AG09319 (cell line): ENCODE data around the gene RPRD1B.

Experiments used
- DNase-seq: peaks from one replicate; pipeline ENCODE4 v3.0.0-alpha.2; 2010; ENCODE audit warnings: low read depth; ENCODE audit errors: extremely low read depth
- CTCF ChIP-seq: IDR thresholded peaks from 2 replicates; pipeline ENCODE4 v1.5.1; 2011; ENCODE audit warnings: low read depth, mild to moderate bottlenecking, inconsistent platforms, low read length, moderate library complexity

RPRD1B gene

DNA sequence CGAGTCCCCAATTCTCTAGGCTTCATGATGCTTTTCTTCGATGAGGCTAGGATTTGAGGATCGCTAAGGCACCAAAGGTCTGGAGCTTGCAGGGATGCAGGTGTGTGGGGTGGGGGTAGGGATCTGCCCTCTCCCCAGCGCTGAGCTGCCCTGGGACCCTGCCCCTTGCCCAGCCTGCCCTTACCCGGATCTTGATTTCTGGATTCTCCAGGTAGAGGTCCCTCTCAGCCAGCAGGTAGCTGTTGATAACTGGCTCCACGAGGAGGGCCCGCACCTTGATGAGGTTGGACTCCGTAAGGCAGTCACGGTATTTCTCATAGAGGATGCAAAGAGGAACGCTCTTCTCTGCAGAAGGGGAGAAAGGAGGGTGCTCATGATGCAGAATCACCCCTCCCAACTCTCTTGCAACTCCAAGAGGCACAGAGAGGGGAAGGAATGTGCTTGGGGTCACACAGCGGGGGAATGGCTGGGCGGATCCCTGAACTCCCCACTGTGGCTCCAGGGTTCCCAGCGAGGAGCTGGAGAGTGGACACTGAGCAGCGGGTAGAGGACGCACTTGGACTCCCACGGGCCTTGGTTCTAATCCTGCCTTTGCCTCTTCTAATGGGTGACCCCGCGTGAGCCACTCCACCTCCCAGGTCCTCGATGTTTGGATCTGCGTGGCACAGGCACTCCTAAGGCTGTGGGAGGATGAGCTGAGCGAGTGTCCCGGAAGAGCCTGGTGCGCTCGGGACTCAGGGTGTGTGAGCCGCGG is 98.8 kb downstream of the RPRD1B start:
- DNase-seq, result no peak

DNA sequence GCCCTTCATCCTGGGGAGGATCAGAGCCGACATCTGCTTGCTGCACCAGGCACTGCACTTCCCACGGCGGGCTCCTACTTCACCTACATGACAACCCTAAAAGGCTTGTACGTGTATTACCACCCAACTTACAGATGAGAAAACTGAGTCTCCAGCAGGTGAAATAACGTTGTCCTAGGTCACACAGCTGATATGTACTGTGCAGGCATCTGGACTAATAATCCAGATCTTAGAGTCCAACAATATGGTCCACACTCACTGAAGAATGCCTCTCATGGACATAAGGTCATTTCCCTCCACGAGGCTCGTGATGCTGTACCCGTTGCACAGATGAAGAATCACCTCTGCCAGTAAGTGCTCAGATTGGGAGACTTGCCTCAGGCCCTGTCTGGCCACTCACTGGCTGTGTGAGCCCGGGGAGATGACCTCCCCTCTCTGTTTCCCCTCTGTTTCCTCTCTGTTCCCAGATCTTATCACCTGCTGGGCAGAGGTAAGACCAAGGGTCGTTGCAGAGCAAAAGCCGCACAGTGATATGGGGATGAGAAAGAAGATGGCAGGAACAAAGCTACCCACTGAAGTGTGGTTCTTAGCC is 99.5 kb downstream of the RPRD1B start:
- no peak for TF ChIP-seq CTCF
- DNase-seq, result no peak

More for the DNA sequence above, 98.8 kb downstream of the RPRD1B start:
- no peak for TF ChIP-seq CTCF

DNA sequence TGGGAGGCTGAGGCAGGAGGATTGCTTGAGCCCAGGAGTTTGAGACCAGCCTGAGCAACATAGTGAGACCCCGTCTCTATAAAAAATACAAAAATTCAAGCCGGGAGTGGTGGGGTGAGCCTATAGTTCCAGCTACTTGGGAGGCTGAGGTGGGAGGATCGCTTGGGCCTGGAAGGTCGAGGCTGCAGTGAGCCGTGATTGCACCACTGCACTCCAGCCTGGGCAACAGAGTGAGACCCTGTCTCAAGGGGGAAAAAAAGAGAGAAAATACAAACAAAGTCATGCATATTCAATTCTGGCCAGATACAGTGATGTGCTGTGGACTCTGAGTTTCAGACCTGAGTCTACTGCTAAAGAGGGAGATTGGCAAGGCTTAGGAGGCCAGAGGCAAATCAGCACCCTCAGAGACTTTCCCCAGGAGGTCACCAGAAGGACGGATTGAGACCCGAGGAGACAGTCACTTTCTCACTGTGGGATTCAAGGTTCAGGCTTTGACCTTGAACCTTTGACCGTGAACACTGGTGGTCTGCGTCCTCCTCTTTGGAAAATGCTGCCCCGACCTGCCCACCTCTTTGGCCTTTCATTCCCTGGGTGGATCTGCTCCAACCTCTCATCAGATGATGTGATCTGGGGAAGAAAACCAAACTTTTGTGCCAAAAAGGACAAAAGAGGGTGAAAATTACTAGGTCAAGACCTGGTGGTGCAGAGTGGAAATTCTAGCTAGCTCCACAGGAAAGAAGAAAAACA is 100.3 kb downstream of the RPRD1B start:
- DNase-seq, result no peak
- TF ChIP-seq CTCF, result no peak

- DNase-seq, result no peak
- TF ChIP-seq CTCF, result no peak
These were observed 101.1 kb downstream of the RPRD1B start for GRCh38 chr20:38134427-38135270.

GRCh38 chr20:38135271-38135650 is 101.7 kb downstream of the RPRD1B start:
- TF ChIP-seq CTCF, result no peak
- DNase-seq, result no peak

DNA sequence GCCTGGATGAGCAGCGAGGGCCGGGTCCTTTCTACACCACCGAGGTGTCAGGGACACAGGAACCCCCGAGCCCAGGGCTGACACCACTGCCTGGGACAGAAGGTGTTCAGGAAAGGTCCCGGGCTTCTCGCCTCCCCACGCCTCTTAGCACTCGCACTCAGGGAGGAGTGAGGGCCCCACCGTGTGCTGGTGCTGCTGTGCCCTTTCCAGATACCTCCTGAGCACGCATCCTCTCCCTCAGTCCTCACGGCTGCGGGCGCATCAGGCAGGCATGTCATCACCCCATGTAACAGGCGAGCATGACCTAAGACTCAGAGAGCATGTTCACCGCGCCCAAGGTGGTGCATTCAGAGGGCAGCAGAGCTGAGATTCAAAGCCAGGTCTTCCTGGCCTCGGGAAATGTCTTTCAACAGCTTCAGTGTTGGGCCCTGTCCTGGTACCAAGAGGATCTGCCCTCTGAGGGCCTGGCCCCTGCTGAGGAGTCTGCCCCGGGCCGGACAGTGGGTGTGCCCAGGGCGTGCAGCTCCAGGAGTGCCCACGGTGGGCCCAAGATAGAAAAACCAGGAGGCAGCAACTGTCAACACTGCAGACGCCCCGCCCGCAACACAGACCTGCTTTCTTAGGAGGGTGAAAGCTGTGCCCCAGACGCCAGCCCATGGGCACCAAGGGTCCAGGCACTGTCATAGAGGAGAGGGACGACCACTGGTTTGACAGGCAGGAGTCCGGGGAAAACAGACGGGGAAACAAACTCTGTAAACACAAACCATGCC is 102.3 kb downstream of the RPRD1B start:
- TF ChIP-seq CTCF, result no peak
- no peak for DNase-seq
